IPS-18a (cell line): ENCODE results near the gene TSGA10IP.
A peak's percentile ranks its signal among the peaks of the same experiment; 100 is the strongest.

ENCODE experiments used
- H3K27ac ChIP-seq: one replicate; pipeline ENCODE4 v1.5.1; 2013; ENCODE audit warnings: low read length
- H3K27me3 ChIP-seq: one replicate; pipeline ENCODE4 v1.6.1; 2013; ENCODE audit warnings: mild to moderate bottlenecking, low read length; ENCODE audit not compliant: control insufficient read depth, insufficient read depth
- H3K36me3 ChIP-seq: one replicate; pipeline ENCODE4 v1.6.1; 2013; ENCODE audit warnings: low read depth, low read length; ENCODE audit not compliant: control insufficient read depth
- H3K4me1 ChIP-seq: one replicate; pipeline ENCODE4 v1.6.1; 2013; ENCODE audit warnings: low read depth, low read length; ENCODE audit not compliant: control insufficient read depth
- H3K4me3 ChIP-seq: one replicate; pipeline ENCODE4 v1.5.1; 2013; ENCODE audit warnings: low read length
- H3K9ac ChIP-seq: one replicate; pipeline ENCODE4 v1.6.1; 2013; ENCODE audit warnings: mild to moderate bottlenecking, low read length, moderate library complexity
- H3K9me3 ChIP-seq: one replicate; pipeline ENCODE4 v1.6.1; 2013; ENCODE audit warnings: low read depth, low read length; ENCODE audit not compliant: control insufficient read depth

TSGA10IP gene

DNA sequence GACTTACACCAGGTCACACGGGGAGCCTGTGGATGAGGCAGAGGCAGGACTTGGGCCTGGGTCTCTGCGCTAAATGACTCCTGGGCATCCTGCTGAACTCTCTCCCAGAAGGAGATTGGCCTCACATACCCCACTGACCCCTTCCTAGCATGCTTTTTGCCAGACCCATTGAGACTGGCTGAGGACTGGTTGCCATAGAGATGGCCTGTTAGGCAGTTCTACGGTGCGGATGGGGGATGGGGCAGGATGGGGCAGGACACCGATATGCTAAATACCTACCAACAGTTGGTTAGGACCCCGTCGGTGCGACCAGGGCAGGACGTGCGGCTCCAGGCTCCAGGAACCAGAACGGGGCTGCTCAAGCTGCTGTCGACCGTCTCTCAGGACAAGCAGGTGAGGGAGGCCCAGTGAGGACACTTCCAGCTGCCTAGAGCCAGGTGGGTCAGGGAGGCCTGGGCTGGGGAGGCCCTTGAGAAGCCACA lies at the start of gene TSGA10IP:
TSGA10IP (plus strand) TSS at position 51 of the 482 bp plus-strand sequence; CDS start at position 247, 196 bp downstream.
- H3K9ac ChIP-seq = peak within 1 kb of the TSS; percentile 44
- peaks cover 18% of the 10 kb centered on the region for H3K4me1 ChIP-seq
- peak within 1 kb of the TSS; percentile 55 for H3K4me3 ChIP-seq
- no peaks in the 10 kb centered on the region for H3K36me3 ChIP-seq
- H3K27me3 ChIP-seq = no peaks in the 10 kb centered on the region
- no peaks in the 10 kb centered on the region for H3K9me3 ChIP-seq
- peak within 1 kb of the TSS; percentile 72 for H3K27ac ChIP-seq

DNA sequence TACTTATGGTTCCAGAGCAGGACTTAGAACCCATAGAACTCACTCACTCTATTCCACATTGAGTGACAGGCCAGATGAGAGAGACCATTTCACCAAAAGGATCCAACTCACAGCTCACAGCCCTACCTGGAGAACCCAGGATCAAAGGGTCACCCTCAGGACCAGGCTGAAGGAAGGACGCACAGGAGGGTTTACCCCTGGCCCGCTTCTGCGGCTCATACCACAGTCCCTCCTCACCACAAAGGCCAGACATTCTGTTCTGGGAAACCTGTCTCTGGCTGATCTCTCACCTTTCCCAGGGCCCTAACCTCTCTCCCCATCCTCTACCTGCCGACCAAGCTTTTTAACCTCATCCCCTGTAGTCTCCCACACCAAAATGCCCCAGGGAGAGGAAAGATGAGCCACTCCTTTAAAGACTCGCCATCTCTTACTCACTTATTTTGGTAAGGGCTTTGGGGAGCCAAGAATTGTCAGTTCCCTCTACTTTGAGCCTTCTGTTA lies 49.7 kb upstream of the TSGA10IP start:
- Histone ChIP-seq H3K36me3 (no peaks in the 10 kb centered on the region), H3K9ac (no peak overlapping the region), H3K9me3 (no peaks in the 10 kb centered on the region), H3K27ac (no peak overlapping the region), H3K4me3 (no peak overlapping the region), H3K27me3 (peaks cover 49% of the 10 kb centered on the region), H3K4me1 (peaks cover 9% of the 10 kb centered on the region)

DNA sequence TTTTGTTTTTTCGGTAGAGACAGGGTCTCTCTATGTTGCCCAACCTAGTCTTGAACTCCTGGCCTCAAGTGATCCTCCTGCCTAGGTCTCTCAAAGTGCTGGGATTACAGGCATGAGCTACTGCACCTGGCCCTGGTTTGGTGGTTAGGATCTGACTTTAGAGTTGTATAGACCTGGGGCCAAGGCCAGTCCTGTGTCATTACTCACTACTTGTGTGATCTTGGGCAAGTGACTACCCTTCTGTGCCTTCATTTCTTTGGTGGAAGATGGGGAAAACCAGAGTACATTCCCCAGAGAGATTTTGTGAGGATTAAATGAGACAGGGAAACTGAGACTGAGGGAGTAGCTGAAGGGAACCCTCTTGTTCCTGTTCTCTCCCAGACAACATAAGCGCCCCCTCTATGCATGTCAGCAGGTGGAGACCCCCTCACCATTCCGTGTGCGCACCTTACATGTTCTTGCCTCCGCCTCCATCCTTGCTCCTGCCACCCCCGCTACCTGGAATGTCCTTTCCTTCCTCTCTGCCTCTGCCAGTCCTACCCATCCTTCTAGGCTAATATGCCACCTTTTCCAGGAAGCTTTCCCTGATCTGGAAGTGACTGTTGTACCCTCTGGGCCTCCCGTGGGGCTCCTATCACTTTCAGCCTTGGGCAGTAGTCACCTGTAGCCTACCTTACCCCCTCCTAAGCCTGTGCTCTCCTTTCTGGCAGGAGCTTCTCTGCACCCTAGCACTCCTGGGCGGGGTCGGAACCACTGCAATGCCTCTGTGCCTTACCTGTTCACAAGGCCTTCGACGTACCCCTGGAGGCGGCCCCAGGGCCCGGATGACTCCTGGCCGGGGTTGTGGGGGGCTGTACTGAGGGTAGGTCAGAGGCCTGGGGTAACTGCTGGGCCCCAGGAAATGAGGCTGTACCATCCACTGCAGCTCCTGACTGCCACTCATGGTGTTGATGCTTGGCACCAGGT lies 49.0 kb upstream of the TSGA10IP start:
- Histone ChIP-seq H3K27me3 (peaks cover 55% of the 10 kb centered on the region), H3K9me3 (no peaks in the 10 kb centered on the region), H3K4me3 (no peak overlapping the region), H3K9ac (no peak overlapping the region), H3K36me3 (no peaks in the 10 kb centered on the region), H3K27ac (no peak overlapping the region), H3K4me1 (peaks cover 9% of the 10 kb centered on the region)

DNA sequence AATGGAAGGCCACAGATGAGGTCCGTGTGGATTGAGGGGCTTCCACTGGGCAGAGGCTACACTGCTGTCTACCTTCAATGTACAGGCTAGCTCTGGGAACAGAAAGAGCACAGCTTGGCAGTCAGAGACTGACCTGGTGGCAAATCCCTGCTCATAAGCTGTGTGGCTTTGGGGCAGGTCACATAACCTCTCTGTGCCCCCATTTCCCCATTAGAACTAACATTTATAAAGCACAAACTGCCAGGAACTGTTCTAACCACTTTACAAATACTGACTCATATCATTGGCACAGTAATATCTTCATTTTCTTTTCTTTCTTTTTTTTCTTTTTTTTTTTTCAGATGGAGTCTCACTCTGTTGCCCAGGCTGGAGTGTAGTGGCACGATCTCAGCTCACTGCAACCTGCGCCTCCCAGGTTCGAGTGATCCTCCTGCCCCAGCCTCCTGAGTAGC lies 48.2 kb upstream of the TSGA10IP start:
- peaks cover 6% of the 10 kb centered on the region for H3K4me1 ChIP-seq
- H3K36me3 ChIP-seq = no peaks in the 10 kb centered on the region
- H3K9me3 ChIP-seq = no peaks in the 10 kb centered on the region
- H3K27me3 ChIP-seq = peaks cover 57% of the 10 kb centered on the region
- H3K9ac ChIP-seq = no peak overlapping the region
- H3K4me3 ChIP-seq = no peak overlapping the region
- no peak overlapping the region for H3K27ac ChIP-seq

DNA sequence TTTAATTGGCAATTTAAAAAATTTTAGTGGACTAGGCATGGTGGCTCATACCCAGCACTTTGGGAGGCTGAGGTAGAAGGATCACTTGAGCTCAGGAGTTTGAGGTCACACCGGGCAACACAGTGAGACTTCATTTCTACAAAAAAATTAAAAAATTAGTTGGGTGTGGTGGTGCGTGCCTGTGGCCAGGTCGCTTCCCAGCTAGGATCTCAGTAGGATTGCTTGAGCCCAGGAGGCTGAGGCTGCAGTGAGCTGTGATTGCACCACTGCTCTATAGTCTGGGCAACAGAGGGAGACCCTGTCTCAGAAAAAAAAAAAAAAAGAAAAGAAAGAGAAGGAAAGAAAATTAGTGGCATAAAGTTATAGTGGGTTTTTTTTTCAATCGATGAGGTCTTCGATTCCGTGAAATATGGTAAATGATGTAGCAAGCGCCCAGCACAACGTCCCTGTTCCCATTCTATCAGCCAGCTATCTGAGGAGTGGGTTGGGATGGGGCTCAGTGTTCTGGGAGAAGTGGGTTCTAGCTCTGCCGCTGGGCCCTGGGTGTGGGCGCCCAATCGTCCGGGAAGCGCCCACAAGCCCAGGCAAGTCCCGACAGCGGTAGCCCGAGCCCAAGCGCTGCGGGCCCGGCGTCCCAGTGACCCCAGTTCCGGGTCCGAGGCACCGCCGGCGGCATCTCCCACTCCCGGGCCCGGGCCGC lies 46.5 kb upstream of the TSGA10IP start:
- Histone ChIP-seq H3K27me3 (peaks cover 74% of the 10 kb centered on the region), H3K4me3 (peak overlapping the region; percentile 56), H3K9ac (peak overlapping the region; percentile 36), H3K4me1 (no peaks in the 10 kb centered on the region), H3K36me3 (no peaks in the 10 kb centered on the region), H3K9me3 (no peaks in the 10 kb centered on the region), H3K27ac (no peak overlapping the region)

DNA sequence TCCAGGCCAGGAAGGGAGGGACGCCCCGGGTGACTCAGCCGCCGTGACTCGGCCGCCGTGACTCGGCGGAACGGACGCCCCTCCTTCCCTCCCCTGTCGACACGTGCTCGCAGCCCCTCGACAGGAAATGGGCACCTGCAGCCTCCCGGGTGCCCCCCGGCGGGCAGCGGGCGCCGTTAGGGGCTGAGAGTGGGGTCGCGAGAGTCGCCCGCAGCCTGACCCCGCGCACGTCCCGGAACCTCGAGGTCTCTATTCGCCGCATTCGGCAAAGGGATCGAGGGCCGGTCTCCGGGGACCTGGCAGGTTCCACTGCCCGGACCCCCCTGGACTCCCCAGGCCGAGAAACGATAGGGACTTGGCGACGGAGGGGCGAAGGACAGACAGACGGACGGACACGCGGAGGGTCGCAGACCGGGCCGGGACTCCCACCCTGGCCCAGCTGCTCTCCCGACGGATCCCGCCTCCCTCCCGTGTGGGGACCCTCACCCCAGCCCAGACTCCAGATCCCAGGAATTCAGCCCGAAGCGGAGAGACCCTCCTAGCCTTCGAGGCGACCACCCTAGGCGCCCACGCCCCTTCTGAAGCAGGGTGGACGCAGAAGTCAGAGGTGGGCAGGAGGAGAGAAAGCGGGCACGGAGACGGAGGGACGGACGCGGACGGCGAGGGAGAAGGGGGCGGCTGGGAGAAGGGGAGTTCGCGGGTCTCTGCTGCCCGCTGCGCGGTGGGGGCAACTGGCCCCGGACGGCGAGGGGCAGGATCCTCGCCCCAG lies 45.7 kb upstream of the TSGA10IP start:
- Histone ChIP-seq H3K27ac (no peak overlapping the region), H3K9me3 (no peaks in the 10 kb centered on the region), H3K36me3 (no peaks in the 10 kb centered on the region), H3K4me3 (peak overlapping the region; percentile 56), H3K4me1 (no peaks in the 10 kb centered on the region), H3K27me3 (peaks cover 77% of the 10 kb centered on the region), H3K9ac (peak overlapping the region; percentile 36)

DNA sequence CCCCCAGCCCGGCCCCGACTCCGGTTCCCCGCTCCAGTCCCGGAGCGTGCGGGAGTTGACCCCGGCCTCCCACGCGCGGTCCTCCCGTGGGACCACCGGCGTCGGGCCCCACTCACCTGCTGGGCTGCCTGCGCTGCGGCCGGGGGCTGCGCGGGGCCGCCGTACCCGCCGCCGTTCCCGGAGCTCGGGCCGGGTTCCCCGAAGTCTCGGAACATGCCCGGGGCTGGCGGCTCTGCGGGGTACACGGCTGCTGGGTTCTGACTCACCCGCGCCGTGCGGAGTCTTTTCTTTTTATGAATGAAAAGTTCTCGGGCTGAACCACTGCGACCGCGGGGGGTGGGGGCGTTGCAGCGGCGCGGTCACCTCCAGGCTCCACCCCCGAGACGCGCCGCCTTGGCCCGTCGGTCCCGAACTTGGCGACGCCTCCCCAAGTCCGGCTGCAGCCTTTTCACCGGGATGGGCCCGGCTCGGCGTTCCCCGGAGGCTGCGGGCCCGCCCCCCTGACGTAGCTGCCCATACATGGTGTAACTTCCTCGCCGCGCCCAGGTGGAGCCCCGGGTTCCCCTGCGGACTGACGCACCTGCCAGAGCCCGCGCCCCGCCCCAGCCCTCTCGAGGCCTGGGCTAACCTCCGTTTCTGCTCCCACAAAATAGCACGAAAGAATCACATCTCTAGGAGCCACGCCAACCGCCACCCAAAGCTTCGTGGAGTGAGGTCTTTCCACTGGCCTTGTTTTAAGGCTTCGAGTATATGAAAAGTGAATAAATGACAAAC lies 45.0 kb upstream of the TSGA10IP start, which contains the start of gene FOSL1:
FOSL1 (minus strand) TSS at position 264 of the 774 bp plus-strand sequence; CDS start at position 215, 49 bp downstream.
- no peaks in the 10 kb centered on the region for H3K36me3 ChIP-seq
- peak within 1 kb of the TSS; percentile 56 for H3K4me3 ChIP-seq
- H3K9me3 ChIP-seq = no peaks in the 10 kb centered on the region
- peaks cover 77% of the 10 kb centered on the region for H3K27me3 ChIP-seq
- peak within 1 kb of the TSS; percentile 36 for H3K9ac ChIP-seq
- H3K4me1 ChIP-seq = no peaks in the 10 kb centered on the region
- no peak within 1 kb of the TSS for H3K27ac ChIP-seq

DNA sequence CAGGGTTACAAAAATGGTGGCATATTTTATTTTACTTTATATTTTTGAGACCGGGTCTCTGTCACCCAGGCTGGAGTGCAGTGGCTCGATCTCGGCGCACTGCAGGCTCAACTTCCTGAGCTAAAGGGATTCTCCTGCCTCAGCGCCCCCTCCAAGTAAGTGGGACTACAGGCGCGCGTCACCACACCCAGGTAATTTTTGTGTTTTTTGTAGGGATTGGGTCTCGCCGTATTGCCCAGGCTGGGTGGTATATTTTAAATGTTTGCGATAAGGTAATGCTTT lies 44.4 kb upstream of the TSGA10IP start:
- Histone ChIP-seq H3K27me3 (peaks cover 77% of the 10 kb centered on the region), H3K4me1 (no peaks in the 10 kb centered on the region), H3K27ac (no peak overlapping the region), H3K9me3 (no peaks in the 10 kb centered on the region), H3K4me3 (no peak overlapping the region), H3K36me3 (no peaks in the 10 kb centered on the region), H3K9ac (no peak overlapping the region)

DNA sequence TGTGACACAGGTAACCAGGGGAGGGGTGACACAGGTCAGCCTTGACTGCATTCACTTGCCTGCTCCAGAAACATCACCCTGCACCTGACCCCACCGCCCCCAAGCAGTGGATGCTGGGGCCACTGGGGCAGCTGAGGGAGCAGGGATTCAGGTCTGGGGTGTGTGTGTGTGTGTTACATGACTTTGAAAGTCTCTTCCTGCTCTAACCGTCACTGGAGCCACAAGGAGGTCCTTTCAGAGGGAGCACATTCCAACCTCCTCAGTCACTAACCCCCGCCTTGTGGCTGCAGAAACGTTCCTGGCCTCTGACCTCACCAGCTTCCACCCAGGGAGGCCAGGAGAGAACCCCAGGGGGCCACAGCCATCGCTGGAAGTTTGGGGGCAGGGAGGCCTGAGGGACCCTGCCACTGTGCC lies 42.2 kb upstream of the TSGA10IP start:
- H3K9ac ChIP-seq = no peak overlapping the region
- no peak overlapping the region for H3K4me3 ChIP-seq
- no peaks in the 10 kb centered on the region for H3K9me3 ChIP-seq
- H3K27ac ChIP-seq = no peak overlapping the region
- no peaks in the 10 kb centered on the region for H3K36me3 ChIP-seq
- peaks cover 64% of the 10 kb centered on the region for H3K27me3 ChIP-seq
- H3K4me1 ChIP-seq = no peaks in the 10 kb centered on the region

DNA sequence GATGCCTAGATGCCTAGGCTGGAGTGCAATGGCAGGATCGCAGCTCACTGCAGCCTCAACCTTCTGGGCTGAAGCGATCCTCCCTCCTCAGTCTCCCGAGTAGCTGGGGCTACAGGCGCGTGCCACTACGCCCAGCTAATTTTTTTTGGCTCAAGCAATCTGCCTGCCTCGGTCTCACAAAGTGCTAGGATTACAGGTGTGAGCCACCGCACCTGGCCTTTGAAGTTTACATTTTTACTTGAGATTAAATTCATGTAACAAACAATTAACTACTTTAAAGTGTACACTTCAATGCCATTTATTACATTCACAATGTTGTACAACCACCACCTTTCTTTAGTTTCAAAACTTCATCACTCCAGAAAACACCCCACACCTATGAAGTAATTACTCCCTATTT lies 41.6 kb upstream of the TSGA10IP start:
- no peak overlapping the region for H3K4me3 ChIP-seq
- no peak overlapping the region for H3K9ac ChIP-seq
- H3K27me3 ChIP-seq = peaks cover 57% of the 10 kb centered on the region
- no peaks in the 10 kb centered on the region for H3K9me3 ChIP-seq
- H3K27ac ChIP-seq = no peak overlapping the region
- no peaks in the 10 kb centered on the region for H3K36me3 ChIP-seq
- no peaks in the 10 kb centered on the region for H3K4me1 ChIP-seq
